H1 (cell line): ENCODE results near the gene VAV2. TPM values are rescaled to one million over a fixed set of nuclear protein-coding genes. Genes with fewer than 3 reads are reported as not detected.
A peak's percentile ranks its signal among the peaks of the same experiment; 100 is the strongest.

Experiments used
- CTCF ChIA-PET: fragments of 300-600 bp; sonication (Branson Sonifier 250); formaldehyde crosslinking; loops from one replicate; lab custom pipeline; 2021; ENCODE audit not compliant: partially characterized antibody; lab: Charles Lee
- POLR2A ChIA-PET: fragments of 300-600 bp; sonication (Branson Sonifier 250); formaldehyde crosslinking; loops from one replicate; lab custom pipeline; 2021; ENCODE audit warnings: inconsistent platforms; ENCODE audit not compliant: partially characterized antibody; lab: Charles Lee
- DNase-seq, 2 experiments: peaks; one replicate each; pipeline versions ENCODE4 v3.0.0 to v3.0.0-alpha.2; 2010 to 2022; ENCODE audit warnings: low spot score in 2 of 2, low read depth in 1 of 2, mixed read lengths in 1 of 2
- FAIRE-seq: peaks from 2 replicates; lab custom pipeline; 2011; peaks lifted over from hg19 to GRCh38; lab: Jason Lieb, UNC
- H2AFZ ChIP-seq: 2 replicates; pipeline ENCODE4 v1.8.1; 2012; ENCODE audit warnings: low read length, inconsistent platforms
- H2AK5ac ChIP-seq: 2 replicates; pipeline ENCODE4 v1.6.1; 2013; ENCODE audit warnings: low read depth, low read length
- H2BK120ac ChIP-seq: replicated peaks from 2 replicates; pipeline ENCODE3; 2013; ENCODE audit warnings: low read depth, low read length, inconsistent platforms
- H2BK12ac ChIP-seq: 2 replicates; pipeline ENCODE4 v1.6.1; 2013; ENCODE audit warnings: low read depth, low read length
- H2BK15ac ChIP-seq: 2 replicates; pipeline ENCODE4 v1.6.1; 2013; ENCODE audit warnings: low read length
- H2BK20ac ChIP-seq: 2 replicates; pipeline ENCODE4 v1.6.1; 2013; ENCODE audit warnings: low read length
- H2BK5ac ChIP-seq: 2 replicates; pipeline ENCODE4 v1.6.1; 2013; ENCODE audit warnings: low read depth, low read length
- H3K14ac ChIP-seq: 2 replicates; pipeline ENCODE4 v1.6.1; 2013; ENCODE audit warnings: inconsistent platforms; ENCODE audit not compliant: insufficient read length
- H3K18ac ChIP-seq: 2 replicates; pipeline ENCODE4 v1.6.1; 2013; ENCODE audit warnings: low read length; ENCODE audit errors: extremely low read depth
- H3K23ac ChIP-seq: 2 replicates; pipeline ENCODE4 v1.6.1; 2013; ENCODE audit warnings: inconsistent platforms; ENCODE audit not compliant: insufficient read length
- H3K23me2 ChIP-seq: 2 replicates; pipeline ENCODE4 v1.6.1; 2013; ENCODE audit warnings: low read depth, low read length
- H3K27ac ChIP-seq: 2 replicates; pipeline ENCODE4 v1.6.1; 2011; ENCODE audit warnings: low read depth, low read length, inconsistent platforms
- H3K27me3 ChIP-seq, 4 experiments: replicated peaks in 1 of 4; 1 replicate in 1 of 4; 2 replicates in 3 of 4; pipeline versions ENCODE4 v1.6.1 to v1.8.1; 2011 to 2013; ENCODE audit warnings: low read length in 3 of 4, mild to moderate bottlenecking in 3 of 4, inconsistent platforms in 2 of 4, mixed read lengths in 2 of 4, moderate library complexity in 1 of 4; ENCODE audit not compliant: control insufficient read depth in 3 of 4, insufficient read depth in 3 of 4; ENCODE audit errors: extremely low read depth in 1 of 4
- H3K36me3 ChIP-seq, 4 experiments: 2 replicates each; pipeline versions ENCODE4 v1.6.1 to v1.8.1; 2011 to 2013; ENCODE audit warnings: mild to moderate bottlenecking in 4 of 4, low read length in 3 of 4, moderate library complexity in 2 of 4, control low read depth in 1 of 4, inconsistent platforms in 1 of 4; ENCODE audit not compliant: insufficient read depth in 4 of 4, control insufficient read depth in 2 of 4
- H3K4ac ChIP-seq: replicated peaks from 2 replicates; pipeline ENCODE3; 2013; ENCODE audit warnings: low read length, low read depth, mixed read lengths, inconsistent platforms; ENCODE audit not compliant: insufficient read length
- H3K4me1 ChIP-seq, 4 experiments: replicated peaks in 1 of 4; 1 replicate in 1 of 4; 2 replicates in 3 of 4; pipeline versions ENCODE4 v1.6.1 to v1.8.1; 2011 to 2013; ENCODE audit warnings: low read length in 3 of 4, inconsistent platforms in 2 of 4, mixed read lengths in 1 of 4; ENCODE audit not compliant: insufficient read depth in 4 of 4, control insufficient read depth in 3 of 4
- H3K4me2 ChIP-seq, 2 experiments: 2 replicates each; pipeline versions ENCODE4 v1.6.1 to v1.8.1; 2011 to 2013; ENCODE audit warnings: low read depth in 2 of 2, low read length in 2 of 2, control low read depth in 1 of 2, inconsistent platforms in 1 of 2, mild to moderate bottlenecking in 1 of 2; ENCODE audit not compliant: insufficient read depth in 1 of 2
- H3K4me3 ChIP-seq, 4 experiments: fragments of 200-600, 300-600 bp in 1 of 4; sonication (generic), shearing (Covaris generic), sonication (Bioruptor Twin) in 1 of 4; 2 replicates each; pipeline versions ENCODE4 v1.5.1 to v1.8.1; 2011 to 2016; ENCODE audit warnings: low read length in 4 of 4, low read depth in 3 of 4, control low read depth in 2 of 4, inconsistent platforms in 2 of 4, mild to moderate bottlenecking in 2 of 4, mixed read lengths in 1 of 4, moderate library complexity in 1 of 4; ENCODE audit not compliant: insufficient read depth in 2 of 4; ENCODE audit errors: extremely low read depth in 1 of 4
- H3K56ac ChIP-seq: replicated peaks from 2 replicates; pipeline ENCODE3; 2013; ENCODE audit warnings: low read depth, mild to moderate bottlenecking, mixed read lengths, low read length, inconsistent platforms; ENCODE audit not compliant: insufficient read length
- H3K79me1 ChIP-seq: 2 replicates; pipeline ENCODE4 v1.6.1; 2013; ENCODE audit warnings: low read depth, low read length, control low read depth
- H3K79me2 ChIP-seq, 2 experiments: 2 replicates each; pipeline versions ENCODE4 v1.6.1 to v1.8.1; 2012 to 2013; ENCODE audit warnings: low read length in 2 of 2, mild to moderate bottlenecking in 2 of 2, inconsistent platforms in 1 of 2; ENCODE audit not compliant: insufficient read depth in 2 of 2, control insufficient read depth in 1 of 2
- H3K9ac ChIP-seq, 4 experiments: replicated peaks in 1 of 4; 1 replicate in 1 of 4; 2 replicates in 3 of 4; pipeline versions ENCODE4 v1.6.1 to v1.8.1; 2011 to 2013; ENCODE audit warnings: low read depth in 3 of 4, low read length in 3 of 4, control low read depth in 2 of 4, mild to moderate bottlenecking in 2 of 4, moderate library complexity in 2 of 4, inconsistent platforms in 1 of 4; ENCODE audit errors: extremely low read depth in 1 of 4
- H3K9me3 ChIP-seq, 2 experiments: 2 replicates each; pipeline versions ENCODE4 v1.6.1 to v1.8.1; 2012 to 2013; ENCODE audit warnings: mild to moderate bottlenecking in 2 of 2, moderate library complexity in 2 of 2, control low read depth in 1 of 2, inconsistent platforms in 1 of 2, low read depth in 1 of 2, low read length in 1 of 2, mixed read lengths in 1 of 2; ENCODE audit not compliant: insufficient read depth in 2 of 2
- H4K20me1 ChIP-seq, 2 experiments: replicated peaks in 1 of 2; 2 replicates each; pipeline versions ENCODE3 to v1.8.1; 2011 to 2013; ENCODE audit warnings: inconsistent platforms in 2 of 2, low read length in 2 of 2, mild to moderate bottlenecking in 1 of 2; ENCODE audit not compliant: insufficient read depth in 2 of 2, control insufficient read depth in 1 of 2
- H4K5ac ChIP-seq: 2 replicates; pipeline ENCODE4 v1.6.1; 2013; ENCODE audit warnings: low read length, low read depth, mixed read lengths, inconsistent platforms; ENCODE audit not compliant: insufficient read length
- H4K8ac ChIP-seq: 2 replicates; pipeline ENCODE4 v1.8.0; 2013; ENCODE audit warnings: mild to moderate bottlenecking, moderate library complexity, low read length, inconsistent platforms; ENCODE audit not compliant: insufficient read depth; ENCODE audit errors: extremely low read depth
- H4K91ac ChIP-seq: replicated peaks from 2 replicates; pipeline ENCODE3; 2013; ENCODE audit warnings: low read length, mixed read lengths, inconsistent platforms; ENCODE audit not compliant: insufficient read length
- CBX8 ChIP-seq: fragments of 300-800, 300-1000 bp; sonication (generic); IDR thresholded peaks from 2 replicates; pipeline ENCODE4 v1.7.1; 2016; ENCODE audit warnings: low read depth, low read length, borderline replicate concordance
- NRF1 ChIP-seq: IDR thresholded peaks from 2 replicates; pipeline ENCODE4 v1.6.1; 2011; ENCODE audit warnings: mild to moderate bottlenecking, low read depth, low read length, improper control_type of control experiment
- POLR2AphosphoS5 ChIP-seq: IDR thresholded peaks from 2 replicates; pipeline ENCODE4 v1.6.1; 2011; ENCODE audit warnings: low read depth, low read length
- SRF ChIP-seq: IDR thresholded peaks from 2 replicates; pipeline ENCODE4 v1.6.1; 2011; ENCODE audit warnings: mild to moderate bottlenecking, low read depth, low read length, moderate library complexity
- SUZ12 ChIP-seq: fragments of 200-600 bp; sonication (generic); IDR thresholded peaks from 2 replicates; pipeline ENCODE4 v1.6.1; 2012; ENCODE audit warnings: mild to moderate bottlenecking, inconsistent platforms, low read length, moderate library complexity, mixed read lengths
- TAF7 ChIP-seq: optimal IDR thresholded peaks from 2 replicates; pipeline ENCODE3; 2011; ENCODE audit warnings: low read depth, mild to moderate bottlenecking, inconsistent platforms, low read length, moderate library complexity, borderline replicate concordance
- TBP ChIP-seq: IDR thresholded peaks from 2 replicates; pipeline ENCODE4 v1.6.1; 2011; ENCODE audit warnings: low read depth, low read length, improper control_type of control experiment
- WGBS, 2 experiments: shearing (Covaris generic) in 1 of 2; methylation state at CpG; one replicate each; pipeline versions ENCODE4 v1.1.6 to v1.1.7; 2013 to 2015; ENCODE audit warnings: low lambda C conversion rate in 2 of 2, mixed read lengths in 2 of 2, inconsistent platforms in 1 of 2, low coverage in 1 of 2, missing lambda C conversion rate in 1 of 2; ENCODE audit not compliant: insufficient replicate concordance in 2 of 2, insufficient coverage in 1 of 2, insufficient read length in 1 of 2; ENCODE audit errors: extremely low coverage in 1 of 2, missing lambda C conversion rate in 1 of 2; 5-methylcytosine and 5-hydroxymethylcytosine counted together
- polyA plus RNA-seq, 7 experiments: library from polyadenylated mRNA; depleted of rRNA in 3 of 7; stranded (reverse) in 5 of 7; unstranded in 2 of 7; fragments of >200 nt in 5 of 7; fragments of 200-250 nt in 2 of 7; gene quantifications; 1 replicate in 5 of 7; 2 replicates in 1 of 7; 4 replicates in 1 of 7; pipeline versions ENCODE4 v1.2.1 to v1.2.3, GENCODE V29; 2011 to 2013; ENCODE audit warnings: missing spikeins in 2 of 7, mixed read lengths in 2 of 7
- total RNA-seq: library from RNA; stranded (reverse); fragmentation: NEBNext Ultra II Directional; extraction: Animal tissue kit (Norgen Biotek cat#: 25700); gene quantifications from 2 replicates; pipeline ENCODE4 v1.2.1, GENCODE V29; 2021

The VAV2 gene
- total and polyA plus RNA-seq, 2 of the 8 experiments (the other 6 are each of a cell fraction or from before 2014, with no cell fraction given): 13.6 to 37.6 TPM

- Histone ChIP-seq H3K36me3 (no peaks in the 10 kb centered on the region), H3K27ac (no peak overlapping the region), H3K18ac (no peak overlapping the region), H3K23ac (no peak overlapping the region), H3K23me2 (peaks cover 5% of the 10 kb centered on the region; the same call in 1 of the 2 replicates), H2AK5ac (no peak overlapping the region), H4K8ac (peak overlapping the region; percentile 51), H2BK12ac (no peak overlapping the region), H2BK15ac (no peak overlapping the region), H3K56ac (no peak overlapping the region), H2BK20ac (no peak overlapping the region), H2BK5ac (no peak overlapping the region), H3K79me1 (no peaks in the 10 kb centered on the region), H4K5ac (no peak overlapping the region), H3K4ac (no peak overlapping the region), H3K4me2 (no peak overlapping the region), H3K9me3 (no peaks in the 10 kb centered on the region), H3K9ac (no peak overlapping the region), H4K91ac (no peak overlapping the region), H2BK120ac (no peak overlapping the region), H3K14ac (no peak overlapping the region), H3K4me1 (no peaks in the 10 kb centered on the region), H4K20me1 (peaks cover 0 to 3% of the 10 kb centered on the region in 2 experiments), H3K27me3 (peaks cover 0 to 2% (median 0%) of the 10 kb centered on the region in 4 experiments; a peak in 1 of 7 replicates), H2AFZ (no peak overlapping the region), H3K4me3 (no peak overlapping the region), H3K79me2 (no peaks in the 10 kb centered on the region)
- ChIA-PET CTCF (interaction anchor here (1.6 to 5.6 kb wide), 5 partner anchors 9 to 223 kb away, joined by 3 to 36 read pairs (median 6); no protein-coding TSS in a partner anchor), POLR2A (no interaction called here)
- TF ChIP-seq TBP (no peak), CBX8 (no peak), NRF1 (no peak), POLR2AphosphoS5 (no peak), TAF7 (no peak), SUZ12 (no peak), SRF (no peak)
- no peak for DNase-seq
- 84% methylated on average over 12 of the region's 14 CpGs; no CpG with 5 or more reads in 1 of the 2 experiments for WGBS, 2 experiments
- FAIRE-seq: no peak
Observed at GRCh38 chr9:134004881-134005280, 12.8 kb upstream of the VAV2 start.
